Right atrium auricular region (tissue), 2 donors: ENCODE data around the gene MBOAT7. TPM values are rescaled to one million over a fixed set of nuclear protein-coding genes. Genes with fewer than 3 reads are reported as not detected.
"Not testable (repeated sequence)": the region's sequence is repeated elsewhere in the genome, so short reads cannot be mapped to it uniquely, and the experiment has no call there.

ENCODE experiments used
- DNase-seq: peaks from one replicate; pipeline ENCODE4 v3.0.0-alpha.2; 2019; ENCODE audit warnings: low spot score
- H3K27ac ChIP-seq, 2 donors: fragments of 200-600 bp; sonication (generic); 1 replicate in 1 of 2; 2 replicates in 1 of 2; pipeline ENCODE4 v1.5.1; 2016 to 2019
- H3K27me3 ChIP-seq, 2 donors: fragments of 200-600 bp; sonication (generic); one replicate each; pipeline versions ENCODE4 v1.5.1 to v1.6.0; 2017 to 2019
- H3K36me3 ChIP-seq: fragments of 200-600 bp; sonication (generic); one replicate; pipeline ENCODE4 v1.5.1; 2016
- H3K4me1 ChIP-seq, 2 donors: fragments of 200-600 bp; sonication (generic); one replicate each; pipeline versions ENCODE4 v1.5.1 to v1.6.0; 2017 to 2019
- H3K4me3 ChIP-seq, 2 donors: fragments of 200-600 bp; sonication (generic); 1 replicate in 1 of 2; 2 replicates in 1 of 2; pipeline ENCODE4 v1.5.1; 2017 to 2019; ENCODE audit warnings: mild to moderate bottlenecking in 1 of 2, moderate library complexity in 1 of 2
- H3K9me3 ChIP-seq, 2 donors: fragments of 200-600 bp; sonication (generic); one replicate each; pipeline ENCODE4 v1.5.1; 2019
- CTCF ChIP-seq, 2 donors: fragments of 200-600 bp; sonication (generic); IDR thresholded peaks; one replicate each; pipeline ENCODE4 v1.5.1; 2019; ENCODE audit warnings: antibody characterized with exemption in 2 of 2
- total RNA-seq, 2 donors: library from RNA; depleted of rRNA; stranded (reverse); fragments of >200 nt; gene quantifications; one replicate each; pipeline ENCODE4 v1.1.0, GENCODE V29; 2016

Gene MBOAT7
- total RNA-seq, 2 donors from 2014 or later, result 27.0 to 37.0 TPM

GRCh38 chr19:54222474-54223276 is 33.3 kb upstream of the MBOAT7 start, which contains the start of gene LILRB3:
Gene LILRB3 (minus strand): TSS chr19:54223007. CDS start chr19:54222976, 31 bp downstream.
- not testable (repeated sequence) for H3K4me1 ChIP-seq, H3K4me3 ChIP-seq, H3K27me3 ChIP-seq, DNase-seq, H3K27ac ChIP-seq, H3K9me3 ChIP-seq
- H3K36me3 ChIP-seq, result peaks cover 12% of the 10 kb centered on the region

GRCh38 chr19:54221947-54222346 is 32.6 kb upstream of the MBOAT7 start:
- not testable (repeated sequence) for H3K27me3 ChIP-seq, H3K9me3 ChIP-seq, DNase-seq, H3K4me1 ChIP-seq, H3K4me3 ChIP-seq, H3K27ac ChIP-seq
- peaks cover 12% of the 10 kb centered on the region for H3K36me3 ChIP-seq

- not testable (repeated sequence) for DNase-seq, H3K4me3 ChIP-seq, H3K27me3 ChIP-seq, H3K9me3 ChIP-seq, H3K4me1 ChIP-seq, H3K27ac ChIP-seq
- H3K36me3 ChIP-seq, result peaks cover 12% of the 10 kb centered on the region
Measured at GRCh38 chr19:54219702-54220101, 30.3 kb upstream of the MBOAT7 start.

- Histone ChIP-seq H3K9me3 (no peaks in the 10 kb centered on the region), H3K27ac (no peak overlapping the region), H3K27me3 (no peaks in the 10 kb centered on the region), H3K36me3 (peaks cover 12% of the 10 kb centered on the region), H3K4me1 (no peaks in the 10 kb centered on the region), H3K4me3 (no peak overlapping the region)
- TF ChIP-seq CTCF (IDR thresholded peaks at IDR 0.05), result no peak
- no peak for DNase-seq
Measured at GRCh38 chr19:54218960-54219661, 29.7 kb upstream of the MBOAT7 start.

- TF ChIP-seq CTCF (IDR thresholded peaks at IDR 0.05), result no peak
- DNase-seq, result no peak
Measured at GRCh38 chr19:54218259-54218658, 28.9 kb upstream of the MBOAT7 start.

GRCh38 chr19:54217517-54218247 is 28.3 kb upstream of the MBOAT7 start:
- not testable (repeated sequence) for H3K27ac ChIP-seq, H3K4me1 ChIP-seq, H3K27me3 ChIP-seq, H3K9me3 ChIP-seq, H3K4me3 ChIP-seq, DNase-seq
- peaks cover 12% of the 10 kb centered on the region for H3K36me3 ChIP-seq

More at GRCh38 chr19:54218259-54218658, 28.9 kb upstream of the MBOAT7 start:
- Histone ChIP-seq H3K9me3 (no peaks in the 10 kb centered on the region), H3K4me1 (no peaks in the 10 kb centered on the region), H3K27ac (no peak overlapping the region), H3K36me3 (peaks cover 12% of the 10 kb centered on the region), H3K4me3 (no peak overlapping the region), H3K27me3 (no peaks in the 10 kb centered on the region)

- H3K27ac ChIP-seq, result no peak overlapping the region
- no peak for DNase-seq
- H3K9me3 ChIP-seq, result no peaks in the 10 kb centered on the region
- no peak for TF ChIP-seq CTCF (IDR thresholded peaks at IDR 0.05)
- H3K4me3 ChIP-seq, result no peak overlapping the region
- H3K27me3 ChIP-seq, result no peaks in the 10 kb centered on the region
- H3K36me3 ChIP-seq, result peaks cover 12% of the 10 kb centered on the region
- no peaks in the 10 kb centered on the region for H3K4me1 ChIP-seq
Measured at GRCh38 chr19:54216869-54217268, 27.5 kb upstream of the MBOAT7 start.

- peaks cover 0 to 13% of the 10 kb centered on the region in 2 donors for H3K4me1 ChIP-seq
- H3K4me3 ChIP-seq, H3K9me3 ChIP-seq, DNase-seq, H3K27ac ChIP-seq, H3K27me3 ChIP-seq: not testable (repeated sequence)
- H3K36me3 ChIP-seq, result peaks cover 12% of the 10 kb centered on the region
Measured at GRCh38 chr19:54214734-54215133, 25.4 kb upstream of the MBOAT7 start.

- not testable (repeated sequence) for H3K4me3 ChIP-seq, H3K27me3 ChIP-seq, H3K36me3 ChIP-seq, H3K9me3 ChIP-seq, DNase-seq, H3K27ac ChIP-seq
- H3K4me1 ChIP-seq, result peaks cover 0 to 18% of the 10 kb centered on the region in 2 donors
Measured at GRCh38 chr19:54214217-54214616, 24.8 kb upstream of the MBOAT7 start.
